HepG2 (cell line): ENCODE measurements around the gene DNAAF1. TPM values are rescaled to one million over a fixed set of nuclear protein-coding genes. Genes with fewer than 3 reads are reported as not detected.

Source experiments
- HOXA7 ChIP-seq: sonication (generic); formaldehyde crosslinking; IDR thresholded peaks from 2 replicates; pipeline ENCODE4 v1.8.1; 2022; ENCODE audit warnings: mild to moderate bottlenecking, missing genetic modification reagents, moderate library complexity
- NR2F1 ChIP-seq, 2 experiments: fragments of 450-650 bp in 1 of 2; formaldehyde crosslinking in 1 of 2; IDR thresholded peaks; 2 replicates each; pipeline versions ENCODE4 v1.5.0 to v1.6.1; 2016 to 2020; ENCODE audit warnings: mild to moderate bottlenecking in 1 of 2, missing compliant biosample characterization in 1 of 2, missing genetic modification reagents in 1 of 2, moderate library complexity in 1 of 2
- PRDM10 ChIP-seq: sonication (generic); formaldehyde crosslinking; IDR thresholded peaks from 2 replicates; pipeline ENCODE4 v1.4.0; 2020; ENCODE audit warnings: low read depth, missing genetic modification reagents
- PRPF4 ChIP-seq: fragments of 200-400 bp; formaldehyde crosslinking; IDR thresholded peaks from 2 replicates; pipeline ENCODE4 v1.6.1; 2016; ENCODE audit warnings: low read length, low read depth; ENCODE audit not compliant: poor library complexity, severe bottlenecking
- REXO4 ChIP-seq: sonication (generic); formaldehyde crosslinking; IDR thresholded peaks from 2 replicates; pipeline ENCODE4 v1.8.0; 2022; ENCODE audit warnings: missing genetic modification reagents, mild to moderate bottlenecking, borderline replicate concordance
- THAP7 ChIP-seq: sonication (generic); formaldehyde crosslinking; IDR thresholded peaks from 2 replicates; pipeline ENCODE4 v1.8.1; 2023; ENCODE audit warnings: mild to moderate bottlenecking, missing genetic modification reagents
- ZBTB49 ChIP-seq: sonication (generic); formaldehyde crosslinking; IDR thresholded peaks from 2 replicates; pipeline ENCODE4 v1.4.0; 2020; ENCODE audit warnings: missing genetic modification reagents, borderline replicate concordance
- ZFP36L2 ChIP-seq: sonication (generic); formaldehyde crosslinking; IDR thresholded peaks from 2 replicates; pipeline ENCODE4 v1.4.0; 2020; ENCODE audit warnings: missing genetic modification reagents
- ZNF256 ChIP-seq: sonication (generic); formaldehyde crosslinking; conservative IDR thresholded peaks from 2 replicates; pipeline ENCODE4 v1.4.0; 2020; ENCODE audit warnings: missing genetic modification reagents
- ZNF619 ChIP-seq: sonication (generic); formaldehyde crosslinking; IDR thresholded peaks from 2 replicates; pipeline ENCODE4 v1.4.0; 2020; ENCODE audit warnings: mild to moderate bottlenecking, missing genetic modification reagents
- ZNF652 ChIP-seq: IDR thresholded peaks from 2 replicates; pipeline ENCODE4 v1.6.1; 2016; ENCODE audit warnings: low read depth, borderline replicate concordance
- ZNF709 ChIP-seq: sonication (generic); formaldehyde crosslinking; IDR thresholded peaks from 2 replicates; pipeline ENCODE4 v1.5.0; 2020; ENCODE audit warnings: mild to moderate bottlenecking, missing genetic modification reagents
- polyA plus RNA-seq, 8 experiments: library from polyadenylated mRNA; depleted of rRNA in 3 of 8; stranded (reverse) in 7 of 8; unstranded in 1 of 8; fragments of >200 nt; fragmentation: Illumina TruSeq in 4 of 8; extraction: Trizol in 4 of 8; gene quantifications; 2 replicates each; pipeline versions ENCODE4 v1.2.1 to v1.2.3, GENCODE V29; 2011 to 2016; ENCODE audit warnings: low read depth in 4 of 8, missing spikeins in 1 of 8, mixed read lengths in 1 of 8; ENCODE audit not compliant: insufficient read depth in 1 of 8
- total RNA-seq, 5 experiments: library from RNA; depleted of rRNA; stranded (reverse); fragments of >200 nt; fragmentation: Illumina TruSeq; extraction: Trizol; gene quantifications; 2 replicates each; pipeline ENCODE4 v1.2.3, GENCODE V29; 2016; ENCODE audit warnings: low read depth in 1 of 5
- TF ChIP-seq, protein P1 (sequence below): fragments of 450-650 bp; IDR thresholded peaks from 2 replicates; pipeline ENCODE4 v1.6.1; 2016
- TF ChIP-seq, protein P2 (sequence below): sonication (generic); IDR thresholded peaks from 2 replicates; pipeline ENCODE4 v1.6.1; 2016; ENCODE audit warnings: low read depth, borderline replicate concordance
- TF ChIP-seq, protein P3 (sequence below): sonication (generic); formaldehyde crosslinking; IDR thresholded peaks from 2 replicates; pipeline ENCODE4 v1.9.0; 2021; ENCODE audit warnings: missing genetic modification reagents, borderline replicate concordance

Gene DNAAF1
- total and polyA plus RNA-seq, 2 of the 13 experiments (the other 11 are each of a cell fraction or from before 2014, with no cell fraction given) = 0.04 TPM; not detected in 1

- TF ChIP-seq NR2F1 (CRISPR knock-in tag; IDR thresholded peaks at IDR 0.05) (no peak), ZNF619 (CRISPR knock-in tag) (0 out of 2 replicates have a peak, but pooled peaks have one; percentile 33), ZBTB49 (CRISPR knock-in tag) (no peak), REXO4 (no peak), HOXA7 (CRISPR knock-in tag) (no peak), ZNF256 (CRISPR knock-in tag) (no peak), PRPF4 (no peak), PRDM10 (CRISPR knock-in tag) (no peak), ZFP36L2 (CRISPR knock-in tag) (no peak), ZNF652 (CRISPR knock-in tag) (no peak), THAP7 (0 out of 2 replicates have a peak, but pooled peaks have one; percentile 22), ZNF709 (CRISPR knock-in tag) (no peak)
- TF ChIP-seq, protein P1, sequence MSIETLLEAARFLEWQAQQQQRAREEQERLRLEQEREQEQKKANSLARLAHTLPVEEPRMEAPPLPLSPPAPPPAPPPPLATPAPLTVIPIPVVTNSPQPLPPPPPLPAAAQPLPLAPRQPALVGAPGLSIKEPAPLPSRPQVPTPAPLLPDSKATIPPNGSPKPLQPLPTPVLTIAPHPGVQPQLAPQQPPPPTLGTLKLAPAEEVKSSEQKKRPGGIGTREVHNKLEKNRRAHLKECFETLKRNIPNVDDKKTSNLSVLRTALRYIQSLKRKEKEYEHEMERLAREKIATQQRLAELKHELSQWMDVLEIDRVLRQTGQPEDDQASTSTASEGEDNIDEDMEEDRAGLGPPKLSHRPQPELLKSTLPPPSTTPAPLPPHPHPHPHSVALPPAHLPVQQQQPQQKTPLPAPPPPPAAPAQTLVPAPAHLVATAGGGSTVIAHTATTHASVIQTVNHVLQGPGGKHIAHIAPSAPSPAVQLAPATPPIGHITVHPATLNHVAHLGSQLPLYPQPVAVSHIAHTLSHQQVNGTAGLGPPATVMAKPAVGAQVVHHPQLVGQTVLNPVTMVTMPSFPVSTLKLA = peak; percentile 55; the same call in 1 of the 2 replicates
- TF ChIP-seq, protein P2, sequence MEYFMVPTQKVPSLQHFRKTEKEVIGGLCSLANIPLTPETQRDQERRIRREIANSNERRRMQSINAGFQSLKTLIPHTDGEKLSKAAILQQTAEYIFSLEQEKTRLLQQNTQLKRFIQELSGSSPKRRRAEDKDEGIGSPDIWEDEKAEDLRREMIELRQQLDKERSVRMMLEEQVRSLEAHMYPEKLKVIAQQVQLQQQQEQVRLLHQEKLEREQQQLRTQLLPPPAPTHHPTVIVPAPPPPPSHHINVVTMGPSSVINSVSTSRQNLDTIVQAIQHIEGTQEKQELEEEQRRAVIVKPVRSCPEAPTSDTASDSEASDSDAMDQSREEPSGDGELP = no peak
- TF ChIP-seq, protein P3, sequence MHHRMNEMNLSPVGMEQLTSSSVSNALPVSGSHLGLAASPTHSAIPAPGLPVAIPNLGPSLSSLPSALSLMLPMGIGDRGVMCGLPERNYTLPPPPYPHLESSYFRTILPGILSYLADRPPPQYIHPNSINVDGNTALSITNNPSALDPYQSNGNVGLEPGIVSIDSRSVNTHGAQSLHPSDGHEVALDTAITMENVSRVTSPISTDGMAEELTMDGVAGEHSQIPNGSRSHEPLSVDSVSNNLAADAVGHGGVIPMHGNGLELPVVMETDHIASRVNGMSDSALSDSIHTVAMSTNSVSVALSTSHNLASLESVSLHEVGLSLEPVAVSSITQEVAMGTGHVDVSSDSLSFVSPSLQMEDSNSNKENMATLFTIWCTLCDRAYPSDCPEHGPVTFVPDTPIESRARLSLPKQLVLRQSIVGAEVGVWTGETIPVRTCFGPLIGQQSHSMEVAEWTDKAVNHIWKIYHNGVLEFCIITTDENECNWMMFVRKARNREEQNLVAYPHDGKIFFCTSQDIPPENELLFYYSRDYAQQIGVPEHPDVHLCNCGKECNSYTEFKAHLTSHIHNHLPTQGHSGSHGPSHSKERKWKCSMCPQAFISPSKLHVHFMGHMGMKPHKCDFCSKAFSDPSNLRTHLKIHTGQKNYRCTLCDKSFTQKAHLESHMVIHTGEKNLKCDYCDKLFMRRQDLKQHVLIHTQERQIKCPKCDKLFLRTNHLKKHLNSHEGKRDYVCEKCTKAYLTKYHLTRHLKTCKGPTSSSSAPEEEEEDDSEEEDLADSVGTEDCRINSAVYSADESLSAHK (CRISPR knock-in tag) = no peak
Measured at GRCh38 chr16:84141143-84141670, 3.9 kb upstream of the DNAAF1 start (continued).
